ENCODE data around the gene KRTAP10-9.
"Not testable (repeated sequence)": the region's sequence is repeated elsewhere in the genome, so short reads cannot be mapped to it uniquely, and the experiment has no call there.

Gene KRTAP10-9

DNA sequence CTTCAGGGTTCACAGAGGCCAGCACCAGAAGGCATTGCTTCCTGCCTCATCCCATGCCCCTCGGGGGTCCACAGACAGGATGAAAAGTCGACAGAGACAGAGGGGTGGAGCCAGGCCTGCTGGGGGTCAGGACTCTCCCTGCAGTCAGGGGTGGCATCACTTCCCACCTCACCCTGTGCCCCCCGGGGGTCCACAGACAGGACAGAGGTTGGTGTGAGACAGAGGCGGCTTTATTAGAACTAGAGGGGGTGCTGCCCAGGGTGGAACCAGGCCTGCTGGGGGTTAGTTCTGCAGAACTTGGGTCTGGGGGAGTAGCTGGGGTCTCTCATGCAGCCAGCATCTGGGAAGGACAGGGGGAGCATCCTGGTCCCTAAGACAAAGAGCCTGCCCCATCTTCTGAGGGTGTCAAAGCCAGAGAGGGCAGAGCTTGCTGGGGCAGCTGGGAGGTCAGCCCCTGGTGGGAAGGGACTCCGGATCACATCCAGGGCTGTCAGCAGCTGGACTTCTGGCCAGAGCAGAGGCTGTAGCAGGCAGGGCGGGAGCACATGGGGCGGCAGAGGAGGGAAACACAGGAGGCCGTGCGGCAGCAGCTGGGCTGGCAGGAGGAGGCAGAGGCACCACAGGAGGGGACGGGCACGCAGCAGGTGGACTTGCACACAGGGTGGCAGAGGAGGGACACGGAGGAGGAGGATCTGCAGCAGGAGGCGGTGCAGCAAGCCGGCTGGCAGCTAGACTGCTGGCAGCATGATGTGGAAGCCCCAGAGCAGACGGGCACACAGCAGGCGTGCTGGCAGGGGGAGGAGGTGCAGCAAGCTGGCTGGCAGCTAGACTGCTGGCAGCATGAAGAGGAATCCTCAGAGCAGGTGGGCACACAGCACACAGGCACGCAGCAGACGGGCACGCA, 35.7 kb upstream of the KRTAP10-9 start:
- H3K9me3 Mint-ChIP-seq; H3K27ac Mint-ChIP-seq; H3K4me3 Mint-ChIP-seq; H3K4me1 Mint-ChIP-seq (ENCODE audit: low read depth); H3K36me3 Mint-ChIP-seq (ENCODE audit: low read depth): not testable (repeated sequence)
- peaks cover 13% of the 10 kb centered on the region for H3K27me3 Mint-ChIP-seq

DNA sequence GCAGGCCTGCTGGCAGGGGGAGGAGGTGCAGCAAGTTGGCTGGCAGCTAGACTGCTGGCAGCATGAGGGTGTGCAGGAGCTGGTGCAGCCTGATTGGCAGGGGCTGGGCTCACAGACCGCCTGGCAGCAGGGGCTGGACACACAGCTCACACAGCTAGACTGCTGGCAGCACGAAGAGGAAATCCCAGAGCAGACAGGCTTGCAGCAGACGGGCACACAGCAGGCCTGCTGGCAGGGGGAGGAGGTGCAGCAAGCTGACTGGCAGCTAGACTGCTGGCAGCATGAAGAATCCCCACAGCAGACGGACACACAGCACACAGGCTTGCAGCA, 35.1 kb upstream of the KRTAP10-9 start:
- H3K9me3 Mint-ChIP-seq; H3K4me1 Mint-ChIP-seq (ENCODE audit: low read depth); H3K36me3 Mint-ChIP-seq (ENCODE audit: low read depth); H3K27ac Mint-ChIP-seq; H3K27me3 Mint-ChIP-seq; H3K4me3 Mint-ChIP-seq: not testable (repeated sequence)

DNA sequence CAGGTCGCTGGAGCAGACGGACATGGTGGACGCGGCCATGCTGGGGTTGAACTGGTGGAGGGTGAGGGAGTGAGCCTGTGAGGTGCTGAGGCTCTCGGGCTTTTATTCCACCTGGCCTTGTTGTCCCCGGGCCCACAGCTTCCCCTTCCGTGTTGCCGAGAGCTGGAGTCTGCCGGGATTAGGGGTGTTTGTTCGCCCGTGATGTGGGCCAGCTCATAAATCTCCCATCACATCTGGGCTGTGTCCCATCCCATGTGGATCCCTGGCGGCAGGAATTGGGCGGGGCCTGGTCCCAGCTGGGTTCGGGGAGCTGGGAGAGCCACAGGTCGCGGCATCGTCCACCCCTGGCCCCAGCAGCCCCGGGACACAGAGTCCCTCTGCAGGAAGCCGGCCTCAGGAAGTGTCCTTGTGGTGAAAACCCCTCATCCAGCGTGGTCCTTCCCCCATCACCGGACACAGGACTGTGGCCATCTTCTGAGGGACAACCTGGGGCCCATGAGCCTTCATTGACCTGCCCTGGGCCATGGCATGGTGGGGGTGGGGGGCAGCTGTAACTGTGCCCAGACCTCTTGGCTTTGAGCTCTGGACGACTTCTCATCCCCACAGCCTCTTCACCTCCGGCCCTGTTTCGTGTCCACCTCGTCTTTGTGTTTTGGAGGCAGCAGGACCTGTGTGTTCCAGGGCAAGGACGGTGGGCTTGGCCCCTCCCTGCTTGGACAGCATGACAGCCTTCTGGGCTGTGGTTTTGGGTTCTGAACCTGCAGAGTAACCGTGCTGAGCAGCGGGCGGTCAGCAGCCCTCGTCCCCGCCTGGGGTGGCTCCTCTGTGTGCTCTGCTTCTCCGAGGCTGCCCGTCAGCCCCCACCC, 34.2 kb upstream of the KRTAP10-9 start, which contains the start of gene KRTAP10-6:
Gene KRTAP10-6 (minus strand): TSS at position 60 of the 866 bp plus-strand sequence. CDS start 21 bp downstream, at position 39.
- Mint-ChIP-seq H3K27me3 (peaks cover 4% of the 10 kb centered on the region), H3K4me3 (no peak within 1 kb of the TSS), H3K4me1 (ENCODE audit: low read depth) (no peaks in the 10 kb centered on the region), H3K9me3 (no peaks in the 10 kb centered on the region), H3K27ac (no peak within 1 kb of the TSS), H3K36me3 (ENCODE audit: low read depth) (no peaks in the 10 kb centered on the region)

DNA sequence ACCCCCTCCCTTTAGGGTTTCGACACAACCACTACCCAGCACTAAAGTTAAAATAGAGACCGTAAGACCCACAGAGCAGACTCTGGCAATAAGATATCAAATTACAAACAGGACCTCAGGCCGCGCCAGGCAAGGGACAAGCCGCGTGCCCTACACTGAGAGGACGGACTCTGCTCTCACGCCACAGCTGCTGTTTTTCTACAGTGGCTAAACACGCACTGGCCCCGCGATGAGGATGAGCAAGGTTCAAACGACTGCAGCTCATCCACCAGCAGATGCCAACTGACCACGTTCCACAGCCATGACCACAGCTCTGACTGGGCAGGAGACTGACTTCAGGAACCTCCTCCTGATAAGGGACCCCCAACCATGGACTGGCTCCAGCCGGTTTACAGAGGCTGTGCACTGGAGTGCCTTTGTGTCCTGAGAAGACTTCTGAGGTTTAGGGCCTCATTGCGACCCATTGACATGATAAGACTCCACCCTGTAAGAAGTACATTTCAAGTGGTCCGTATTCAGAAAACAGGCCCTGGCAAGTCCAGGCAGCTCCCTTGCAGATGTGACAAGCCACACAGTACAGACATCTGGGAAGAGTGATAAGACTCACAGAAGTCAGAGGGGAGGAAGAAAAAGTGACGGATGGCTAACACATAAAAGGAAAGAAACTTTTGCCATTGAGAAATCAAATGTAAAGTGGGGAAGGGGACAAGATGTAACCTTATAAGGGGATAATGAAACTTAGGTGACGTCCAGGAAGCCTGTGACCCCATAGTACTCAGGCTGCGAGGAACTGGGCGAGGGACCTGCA, 33.1 kb upstream of the KRTAP10-9 start:
- Mint-ChIP-seq H3K9me3 (peaks cover 5% of the 10 kb centered on the region), H3K27me3 (peaks cover 8% of the 10 kb centered on the region), H3K4me3 (no peak overlapping the region), H3K27ac (peak overlapping the region; percentile 0), H3K36me3 (ENCODE audit: low read depth) (no peaks in the 10 kb centered on the region), H3K4me1 (ENCODE audit: low read depth) (no peaks in the 10 kb centered on the region)

DNA sequence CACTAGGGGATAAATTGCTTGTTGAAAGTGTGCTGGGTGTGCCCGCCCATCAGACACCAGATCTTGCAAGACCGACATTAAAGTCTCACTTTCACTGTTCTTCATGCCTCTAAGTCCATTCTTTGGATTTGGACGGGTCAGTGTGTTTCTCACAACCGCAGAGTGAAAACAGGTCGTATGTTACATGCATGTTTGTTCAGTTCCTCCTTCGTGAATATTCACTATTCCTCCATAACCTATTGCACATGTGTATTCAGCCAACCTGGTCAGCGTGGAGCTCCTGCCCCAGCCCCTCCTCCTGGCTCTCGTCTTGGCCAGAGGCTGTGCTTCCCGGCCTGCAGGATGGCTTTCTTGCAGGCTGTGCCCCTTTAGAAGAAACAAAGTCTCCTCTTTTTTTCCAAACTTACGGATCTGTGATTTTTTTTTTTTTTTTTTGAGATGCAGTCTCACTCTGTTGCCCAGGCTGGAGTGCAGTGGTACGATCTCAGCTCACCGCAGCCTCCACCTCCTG, 32.4 kb upstream of the KRTAP10-9 start:
- Mint-ChIP-seq H3K27ac (peak overlapping the region; percentile 0), H3K9me3 (peaks cover 6% of the 10 kb centered on the region), H3K36me3 (ENCODE audit: low read depth) (no peaks in the 10 kb centered on the region)

DNA sequence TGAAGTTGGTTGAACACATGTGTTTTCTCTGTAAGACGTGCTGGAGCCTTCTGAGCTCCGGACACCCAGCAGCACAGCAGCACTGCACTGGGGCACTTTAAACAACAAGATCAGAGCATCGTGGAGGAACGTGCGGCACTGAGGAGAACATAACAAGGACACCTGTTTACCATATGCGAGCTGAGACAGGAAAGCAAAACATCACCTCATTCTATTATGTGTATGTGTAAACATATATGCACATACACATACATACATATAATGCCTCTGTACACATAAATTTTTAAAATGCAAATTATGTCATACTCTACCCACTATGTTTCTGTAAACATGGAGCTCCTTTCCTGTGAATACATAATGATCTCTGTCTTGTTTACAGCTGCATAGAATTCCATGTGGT, 31.4 kb upstream of the KRTAP10-9 start:
- H3K9me3 Mint-ChIP-seq = peaks cover 6% of the 10 kb centered on the region
- H3K36me3 Mint-ChIP-seq (ENCODE audit: low read depth) = no peaks in the 10 kb centered on the region
- peaks cover 5% of the 10 kb centered on the region for H3K27me3 Mint-ChIP-seq
- no peak overlapping the region for H3K27ac Mint-ChIP-seq
- H3K4me3 Mint-ChIP-seq = no peak overlapping the region
- H3K4me1 Mint-ChIP-seq (ENCODE audit: low read depth) = no peaks in the 10 kb centered on the region

More for the DNA sequence above, 32.4 kb upstream of the KRTAP10-9 start:
- H3K4me3 Mint-ChIP-seq = no peak overlapping the region
- no peaks in the 10 kb centered on the region for H3K4me1 Mint-ChIP-seq (ENCODE audit: low read depth)
- peaks cover 6% of the 10 kb centered on the region for H3K27me3 Mint-ChIP-seq

DNA sequence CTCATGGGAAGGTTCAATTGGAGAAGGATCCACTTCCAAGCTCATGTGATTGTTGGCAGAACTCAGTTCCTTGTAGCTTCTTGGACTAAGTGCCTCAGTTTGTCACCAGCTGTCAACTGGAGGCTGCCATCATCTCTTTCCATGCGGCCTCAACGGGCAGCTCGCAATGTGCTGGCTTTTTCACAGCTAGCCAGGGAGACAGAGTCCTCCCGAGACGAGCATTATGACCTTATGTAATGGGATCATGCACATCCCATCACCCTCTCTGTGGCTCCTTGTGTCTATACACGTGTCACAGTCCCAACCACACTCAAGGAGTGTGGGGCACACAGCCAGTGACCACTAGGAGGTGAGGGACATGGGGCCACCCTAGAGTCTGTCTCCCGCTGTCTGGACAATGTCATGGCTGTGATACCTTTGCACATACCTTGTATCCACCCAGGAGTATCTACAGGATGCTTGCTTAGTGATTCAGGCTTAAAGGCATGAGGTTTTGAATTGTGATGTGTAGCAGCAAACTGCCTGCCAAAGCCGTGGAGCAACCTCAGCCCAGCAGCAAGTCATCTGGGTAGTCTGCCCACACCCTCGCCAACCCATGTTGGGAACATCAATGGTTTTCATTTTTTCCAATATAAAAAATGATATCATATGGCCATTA, 30.7 kb upstream of the KRTAP10-9 start:
- no peaks in the 10 kb centered on the region for H3K36me3 Mint-ChIP-seq (ENCODE audit: low read depth)
- peaks cover 6% of the 10 kb centered on the region for H3K9me3 Mint-ChIP-seq
- H3K4me1 Mint-ChIP-seq (ENCODE audit: low read depth) = no peaks in the 10 kb centered on the region
- peaks cover 5% of the 10 kb centered on the region for H3K27me3 Mint-ChIP-seq
- H3K4me3 Mint-ChIP-seq = no peak overlapping the region
- H3K27ac Mint-ChIP-seq = no peak overlapping the region

DNA sequence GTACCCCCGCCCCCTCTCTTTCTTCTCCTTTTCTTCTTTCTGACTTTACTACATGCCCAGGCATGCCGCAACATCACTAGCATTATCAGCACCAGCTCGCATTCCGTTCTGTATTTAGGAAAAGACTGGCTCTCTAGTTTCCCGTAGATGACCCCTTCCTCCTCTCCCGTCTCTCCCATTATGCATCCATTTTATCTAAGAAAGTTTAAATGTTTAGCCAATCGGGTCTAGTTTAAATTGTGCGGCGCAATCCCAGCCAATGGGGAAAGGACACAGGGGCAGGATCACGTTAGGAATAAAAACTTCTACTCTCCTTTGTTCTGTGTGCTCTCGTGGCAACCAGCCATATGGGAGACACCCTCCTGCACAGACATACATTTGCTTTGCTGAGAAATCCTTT, 28.8 kb upstream of the KRTAP10-9 start:
- H3K27ac Mint-ChIP-seq = no peak overlapping the region
- no peaks in the 10 kb centered on the region for H3K36me3 Mint-ChIP-seq (ENCODE audit: low read depth)
- H3K4me1 Mint-ChIP-seq (ENCODE audit: low read depth) = no peaks in the 10 kb centered on the region
- peaks cover 5% of the 10 kb centered on the region for H3K27me3 Mint-ChIP-seq
- H3K9me3 Mint-ChIP-seq = peaks cover 6% of the 10 kb centered on the region
- no peak overlapping the region for H3K4me3 Mint-ChIP-seq

DNA sequence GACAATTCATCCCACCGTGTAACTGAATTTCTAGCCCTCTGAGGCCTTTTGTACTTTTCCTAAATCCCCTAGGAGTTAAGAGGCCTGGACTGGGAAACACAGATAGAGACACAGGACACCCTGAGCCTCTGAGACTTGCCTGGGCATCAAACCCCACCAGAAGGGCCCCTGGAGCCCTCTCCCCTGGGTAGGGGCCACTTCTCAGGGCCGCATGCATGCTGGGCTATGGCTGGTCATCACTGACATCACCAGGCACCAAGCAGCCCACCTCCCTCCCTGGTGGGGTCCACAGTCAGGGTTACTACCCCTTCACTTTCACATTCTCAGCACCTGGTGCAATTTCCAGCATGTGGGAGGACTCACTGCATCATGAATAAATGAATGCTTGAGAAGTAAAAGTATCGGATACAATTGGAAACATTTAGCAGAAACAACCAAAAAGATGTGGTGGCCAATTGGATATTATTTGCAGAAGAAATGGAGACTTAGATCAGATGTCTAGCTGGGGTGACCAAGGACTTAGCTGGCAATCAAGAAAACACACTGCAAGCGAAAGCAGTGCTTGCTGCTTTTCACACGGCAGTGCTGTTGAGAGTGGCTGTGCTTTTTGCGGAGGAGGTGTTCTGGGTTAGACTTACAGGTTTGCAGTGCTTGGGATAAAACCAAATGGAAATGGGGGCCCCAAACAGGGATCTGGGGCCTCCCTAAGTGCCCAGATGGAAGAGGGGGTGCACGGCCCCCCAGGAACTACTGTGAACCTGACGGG, 27.4 kb upstream of the KRTAP10-9 start:
- Mint-ChIP-seq H3K27me3 (peaks cover 5% of the 10 kb centered on the region), H3K9me3 (peaks cover 6% of the 10 kb centered on the region), H3K4me1 (ENCODE audit: low read depth) (no peaks in the 10 kb centered on the region), H3K36me3 (ENCODE audit: low read depth) (no peaks in the 10 kb centered on the region), H3K4me3 (no peak overlapping the region), H3K27ac (no peak overlapping the region)

DNA sequence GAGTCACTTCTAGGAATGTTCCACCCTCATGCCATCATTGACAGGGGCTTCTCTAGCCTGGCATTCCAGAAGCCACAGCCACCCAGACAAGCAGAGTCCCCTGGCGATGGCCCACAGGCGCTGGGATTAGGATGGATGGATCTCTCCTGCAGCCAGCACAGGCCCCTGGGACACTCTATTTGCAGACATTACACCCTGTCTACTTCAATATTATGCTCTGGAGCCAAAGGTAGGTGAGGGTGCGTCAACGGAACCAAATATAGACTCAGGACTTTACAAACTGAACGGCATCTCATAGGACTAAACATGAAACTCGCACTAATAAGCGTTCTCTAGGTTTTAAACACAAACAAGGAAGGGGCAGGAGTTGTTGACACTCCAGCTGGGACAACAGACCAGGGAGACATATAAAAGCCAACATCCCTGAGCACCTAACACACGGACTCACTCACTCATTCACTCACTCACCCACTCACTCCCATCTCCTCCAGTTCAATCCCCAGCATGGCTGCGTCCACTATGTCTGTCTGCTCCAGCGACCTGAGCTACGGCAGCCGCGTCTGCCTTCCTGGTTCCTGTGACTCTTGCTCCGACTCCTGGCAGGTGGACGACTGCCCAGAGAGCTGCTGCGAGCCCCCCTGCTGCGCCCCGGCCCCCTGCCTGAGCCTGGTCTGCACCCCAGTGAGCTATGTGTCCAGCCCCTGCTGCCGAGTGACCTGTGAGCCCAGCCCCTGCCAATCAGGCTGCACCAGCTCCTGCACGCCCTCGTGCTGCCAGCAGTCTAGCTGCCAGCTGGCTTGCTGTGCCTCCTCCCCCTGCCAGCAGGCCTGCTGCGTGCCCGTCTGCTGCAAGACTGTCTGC, 26.5 kb upstream of the KRTAP10-9 start, which contains the start of gene KRTAP10-7:
Gene KRTAP10-7 (plus strand): TSS at position 480 of the 861 bp plus-strand sequence. CDS start 25 bp downstream, at position 505.
- H3K4me1 Mint-ChIP-seq (ENCODE audit: low read depth); H3K27ac Mint-ChIP-seq; H3K9me3 Mint-ChIP-seq; H3K4me3 Mint-ChIP-seq; H3K36me3 Mint-ChIP-seq (ENCODE audit: low read depth): not testable (repeated sequence)
- H3K27me3 Mint-ChIP-seq = peaks cover 11% of the 10 kb centered on the region

DNA sequence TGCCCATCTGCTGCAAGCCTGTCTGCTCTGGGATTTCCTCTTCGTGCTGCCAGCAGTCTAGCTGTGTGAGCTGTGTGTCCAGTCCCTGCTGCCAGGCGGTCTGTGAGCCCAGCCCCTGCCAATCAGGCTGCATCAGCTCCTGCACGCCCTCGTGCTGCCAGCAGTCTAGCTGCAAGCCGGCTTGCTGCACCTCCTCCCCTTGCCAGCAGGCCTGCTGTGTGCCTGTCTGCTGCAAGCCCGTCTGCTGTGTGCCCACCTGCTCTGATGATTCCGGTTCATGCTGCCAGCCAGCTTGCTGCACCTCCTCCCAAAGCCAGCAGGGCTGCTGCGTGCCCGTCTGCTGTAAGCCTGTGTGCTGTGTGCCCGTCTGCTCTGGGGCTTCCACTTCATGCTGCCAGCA, 25.8 kb upstream of the KRTAP10-9 start:
- not testable (repeated sequence) for H3K27ac Mint-ChIP-seq; H3K36me3 Mint-ChIP-seq (ENCODE audit: low read depth); H3K9me3 Mint-ChIP-seq; H3K4me1 Mint-ChIP-seq (ENCODE audit: low read depth); H3K4me3 Mint-ChIP-seq
- H3K27me3 Mint-ChIP-seq = peaks cover 11% of the 10 kb centered on the region

DNA sequence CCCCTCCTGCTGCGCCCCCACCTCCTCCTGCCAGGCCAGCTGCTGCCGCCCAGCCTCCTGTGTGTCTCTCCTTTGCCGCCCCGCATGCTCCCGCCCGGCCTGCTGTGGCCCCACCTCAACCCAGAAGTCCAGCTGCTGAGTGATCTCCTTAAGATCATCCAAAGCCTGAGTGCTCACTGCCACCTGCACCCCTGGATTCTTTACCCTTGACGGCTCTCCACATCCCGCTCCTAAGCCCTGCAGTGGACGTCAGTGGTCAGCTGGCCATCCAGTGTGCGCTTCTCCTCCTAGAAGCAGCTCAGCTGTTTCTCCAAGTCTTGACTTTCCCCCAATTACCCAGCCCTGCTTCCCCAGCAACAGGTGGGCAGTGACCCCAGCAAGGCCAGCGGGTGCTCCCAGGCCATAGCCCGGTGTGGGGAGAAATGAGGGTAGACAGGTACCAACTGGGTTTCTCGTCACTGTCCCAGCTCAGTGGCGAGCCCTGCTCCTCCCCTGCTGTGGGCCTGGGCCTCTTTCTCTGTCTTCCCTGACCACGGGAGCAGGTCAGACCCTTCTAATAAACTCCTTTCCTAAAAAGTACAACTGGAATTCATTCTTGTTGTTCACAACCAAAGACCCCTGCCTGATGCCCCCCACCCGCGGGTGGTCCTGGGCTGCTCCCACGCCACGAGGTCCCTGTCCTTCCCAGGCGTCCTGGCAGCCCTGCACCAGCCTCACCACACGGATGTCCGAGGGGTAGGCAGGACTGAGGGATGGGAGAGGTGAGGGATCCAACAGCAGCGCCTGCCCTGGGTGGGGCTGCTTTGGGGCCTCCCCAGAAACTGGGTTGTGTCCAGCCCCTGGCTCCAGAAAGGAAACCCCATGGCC, 25.1 kb upstream of the KRTAP10-9 start:
- H3K4me1 Mint-ChIP-seq (ENCODE audit: low read depth) = no peaks in the 10 kb centered on the region
- peaks cover 6% of the 10 kb centered on the region for H3K9me3 Mint-ChIP-seq
- H3K27me3 Mint-ChIP-seq = peaks cover 11% of the 10 kb centered on the region
- no peak overlapping the region for H3K27ac Mint-ChIP-seq
- H3K36me3 Mint-ChIP-seq (ENCODE audit: low read depth) = no peaks in the 10 kb centered on the region
- no peak overlapping the region for H3K4me3 Mint-ChIP-seq
